Thoracic aorta (tissue), 2 donors: ENCODE measurements around the gene SLC48A1. TPM values are rescaled to one million over a fixed set of nuclear protein-coding genes. Genes with fewer than 3 reads are reported as not detected.

Experiments
- ATAC-seq: fragments of 150-250 bp; one replicate; pipeline ENCODE4 v1.8.0; 2017; ENCODE audit warnings: low read depth; ENCODE audit not compliant: insufficient number of reproducible peaks, low FRiP score
- DNase-seq: peaks from one replicate; pipeline ENCODE4 v3.0.0-alpha.2; 2020; ENCODE audit warnings: low spot score
- H3K27ac ChIP-seq, 2 donors: fragments of 200-600 bp; sonication (generic); 1 replicate in 1 of 2; 2 replicates in 1 of 2; pipeline ENCODE4 v1.5.1; 2016; ENCODE audit warnings: mild to moderate bottlenecking in 2 of 2, moderate library complexity in 2 of 2
- H3K27me3 ChIP-seq: fragments of 200-600 bp; sonication (generic); replicated peaks from 2 replicates; pipeline ENCODE4 v1.6.0; 2016; ENCODE audit warnings: mild to moderate bottlenecking; ENCODE audit not compliant: insufficient read depth
- H3K36me3 ChIP-seq: fragments of 200-600 bp; sonication (generic); one replicate; pipeline ENCODE4 v1.5.1; 2016
- H3K4me1 ChIP-seq, 2 donors: fragments of 200-600 bp; sonication (generic); 1 replicate in 1 of 2; 2 replicates in 1 of 2; pipeline versions ENCODE4 v1.5.1 to v1.6.0; 2016; ENCODE audit warnings: low read depth in 2 of 2, mild to moderate bottlenecking in 1 of 2; ENCODE audit not compliant: control insufficient read depth in 1 of 2
- H3K4me3 ChIP-seq: fragments of 200-600 bp; sonication (generic); 2 replicates; pipeline ENCODE4 v1.5.1; 2016; ENCODE audit warnings: mild to moderate bottlenecking
- H3K9me3 ChIP-seq: fragments of 200-600 bp; sonication (generic); 2 replicates; pipeline ENCODE4 v1.5.1; 2016
- CTCF ChIP-seq: fragments of 200-600 bp; sonication (generic); IDR thresholded peaks from one replicate; pipeline ENCODE4 v1.5.1; 2019; ENCODE audit warnings: antibody characterized with exemption
- total RNA-seq, 2 donors: library from RNA; depleted of rRNA; stranded (reverse); fragments of >200 nt; gene quantifications; one replicate each; pipeline versions ENCODE4 v1.1.0 to v1.2.3, GENCODE V29; 2016

The SLC48A1 gene
- total RNA-seq, 2 donors from 2014 or later: 60.5 to 107 TPM

- H3K36me3 ChIP-seq: no peaks in the 10 kb centered on the region
- no peak overlapping the region for H3K27ac ChIP-seq
- no peak overlapping the region for H3K4me3 ChIP-seq
- H3K27me3 ChIP-seq: no peaks in the 10 kb centered on the region
- ATAC-seq: no peak
- no peak for DNase-seq
- H3K4me1 ChIP-seq: peaks cover 16 to 36% of the 10 kb centered on the region in 2 donors
- no peaks in the 10 kb centered on the region for H3K9me3 ChIP-seq
- no peak for TF ChIP-seq CTCF
Measured at GRCh38 chr12:47731723-47732122, 41.3 kb upstream of the SLC48A1 start.

GRCh38 chr12:47732504-47732903, 40.5 kb upstream of the SLC48A1 start:
- no peaks in the 10 kb centered on the region for H3K36me3 ChIP-seq
- DNase-seq: no peak
- H3K4me3 ChIP-seq: no peak overlapping the region
- ATAC-seq: no peak
- H3K27me3 ChIP-seq: no peaks in the 10 kb centered on the region
- peaks cover 19 to 44% of the 10 kb centered on the region in 2 donors for H3K4me1 ChIP-seq
- TF ChIP-seq CTCF: no peak
- no peak overlapping the region for H3K27ac ChIP-seq
- H3K9me3 ChIP-seq: no peaks in the 10 kb centered on the region

GRCh38 chr12:47733142-47733541, 39.9 kb upstream of the SLC48A1 start:
- no peaks in the 10 kb centered on the region for H3K36me3 ChIP-seq
- H3K27me3 ChIP-seq: no peaks in the 10 kb centered on the region
- no peak for DNase-seq
- H3K4me1 ChIP-seq: peaks cover 26 to 50% of the 10 kb centered on the region in 2 donors
- H3K4me3 ChIP-seq: no peak overlapping the region
- no peak overlapping the region for H3K27ac ChIP-seq
- H3K9me3 ChIP-seq: no peaks in the 10 kb centered on the region
- ATAC-seq: no peak
- no peak for TF ChIP-seq CTCF

- H3K4me3 ChIP-seq: no peak overlapping the region
- H3K27ac ChIP-seq: peak overlapping the region; percentile 88 to 94
- no peaks in the 10 kb centered on the region for H3K36me3 ChIP-seq
- H3K4me1 ChIP-seq: peaks cover 27 to 56% of the 10 kb centered on the region in 2 donors
- no peak for TF ChIP-seq CTCF
- DNase-seq (no peak), ATAC-seq (no peak)
- H3K27me3 ChIP-seq: no peaks in the 10 kb centered on the region
- H3K9me3 ChIP-seq: no peaks in the 10 kb centered on the region
Measured at GRCh38 chr12:47734725-47735480, 38.1 kb upstream of the SLC48A1 start.

- peaks cover 27 to 49% of the 10 kb centered on the region in 2 donors for H3K4me1 ChIP-seq
- no peaks in the 10 kb centered on the region for H3K9me3 ChIP-seq
- DNase-seq: no peak
- H3K4me3 ChIP-seq: no peak overlapping the region
- peak overlapping the region; percentile 88 to 94 for H3K27ac ChIP-seq
- no peak for ATAC-seq
- H3K27me3 ChIP-seq: no peaks in the 10 kb centered on the region
- no peaks in the 10 kb centered on the region for H3K36me3 ChIP-seq
- TF ChIP-seq CTCF: no peak
Measured at GRCh38 chr12:47735649-47736048, 37.4 kb upstream of the SLC48A1 start.
